D341Med (cell line): Measurements from ENCODE around the gene GPHA2.

Experiments
- DNase-seq: peaks from one replicate; pipeline ENCODE4 v3.0.0; 2012; ENCODE audit warnings: low spot score

GPHA2 gene

DNA sequence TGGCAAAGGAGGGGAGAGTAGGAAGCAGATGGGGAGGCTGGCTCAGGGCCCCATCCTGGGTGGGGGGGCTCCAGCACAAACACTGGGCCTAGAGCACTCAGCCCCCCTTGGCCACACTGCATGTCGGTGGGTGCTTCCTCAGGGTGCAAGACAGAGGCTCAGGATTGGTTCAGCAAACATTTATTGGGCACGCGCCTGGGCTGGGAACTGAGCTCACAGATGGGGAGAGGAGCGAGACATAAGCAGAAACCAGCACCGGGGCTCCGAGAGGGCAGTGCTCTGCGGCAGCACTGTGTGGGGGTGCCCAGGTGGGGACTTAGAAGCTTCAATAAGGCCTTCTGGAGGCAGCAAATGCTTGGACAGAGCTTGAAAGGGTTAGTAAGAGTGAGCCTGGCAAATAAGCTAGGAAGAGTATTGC is 45.2 kb downstream of the GPHA2 start:
- no peak for DNase-seq

DNA sequence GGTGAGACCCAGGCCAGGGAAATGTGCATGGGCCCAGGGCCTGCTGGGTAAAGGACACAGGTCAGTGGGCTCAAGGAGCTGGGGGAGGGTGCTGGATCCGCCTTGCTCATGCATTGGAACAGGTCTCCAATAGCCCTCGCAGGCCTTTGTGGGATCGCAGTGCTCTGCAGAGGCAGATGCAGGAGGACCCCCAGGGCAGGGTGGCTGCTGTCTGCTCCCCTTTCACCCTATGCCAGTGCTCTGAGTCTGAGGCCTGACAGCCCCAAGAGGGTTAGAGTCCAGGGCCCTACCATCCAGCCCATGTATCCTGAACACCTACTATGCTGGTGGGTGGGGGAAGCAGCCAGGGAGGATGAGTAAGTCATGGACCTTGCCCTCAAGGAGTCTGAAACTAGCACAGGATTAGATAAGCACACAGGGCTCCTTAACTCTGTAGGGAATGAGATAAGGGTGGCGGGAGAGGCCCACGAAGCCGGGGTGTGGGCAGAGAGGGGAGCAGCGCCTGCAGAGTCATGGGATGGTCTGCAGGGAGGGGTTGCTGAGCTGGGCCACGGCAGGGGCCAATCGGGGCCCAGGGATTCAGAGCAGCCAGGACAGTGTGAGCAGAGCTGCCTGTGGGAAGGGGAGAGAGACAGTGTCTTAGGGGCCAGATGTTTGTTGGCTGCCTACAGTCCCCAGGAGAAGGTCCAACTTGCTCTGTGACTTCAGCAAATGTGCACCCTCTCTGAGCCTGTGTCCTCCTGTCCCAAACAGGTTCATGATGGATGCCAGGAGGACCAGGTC is 46.8 kb downstream of the GPHA2 start:
- DNase-seq = no peak

DNA sequence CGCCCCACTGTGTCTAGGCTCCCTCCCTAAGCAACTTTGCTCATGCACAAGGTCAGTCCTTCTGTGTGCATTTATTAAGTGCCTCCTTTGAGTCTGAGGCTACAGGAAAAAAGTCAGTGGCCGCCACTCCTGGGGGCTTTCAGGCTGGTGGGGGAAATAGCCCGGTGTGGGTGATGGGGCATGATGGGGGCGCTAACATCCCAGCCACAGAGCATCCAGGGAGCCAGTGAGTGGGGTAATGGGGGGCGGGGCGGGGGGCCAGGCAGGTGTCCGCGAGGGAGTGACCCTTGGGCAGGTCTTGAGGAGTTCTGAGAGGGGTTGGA is 47.3 kb downstream of the GPHA2 start:
- DNase-seq = no peak

DNA sequence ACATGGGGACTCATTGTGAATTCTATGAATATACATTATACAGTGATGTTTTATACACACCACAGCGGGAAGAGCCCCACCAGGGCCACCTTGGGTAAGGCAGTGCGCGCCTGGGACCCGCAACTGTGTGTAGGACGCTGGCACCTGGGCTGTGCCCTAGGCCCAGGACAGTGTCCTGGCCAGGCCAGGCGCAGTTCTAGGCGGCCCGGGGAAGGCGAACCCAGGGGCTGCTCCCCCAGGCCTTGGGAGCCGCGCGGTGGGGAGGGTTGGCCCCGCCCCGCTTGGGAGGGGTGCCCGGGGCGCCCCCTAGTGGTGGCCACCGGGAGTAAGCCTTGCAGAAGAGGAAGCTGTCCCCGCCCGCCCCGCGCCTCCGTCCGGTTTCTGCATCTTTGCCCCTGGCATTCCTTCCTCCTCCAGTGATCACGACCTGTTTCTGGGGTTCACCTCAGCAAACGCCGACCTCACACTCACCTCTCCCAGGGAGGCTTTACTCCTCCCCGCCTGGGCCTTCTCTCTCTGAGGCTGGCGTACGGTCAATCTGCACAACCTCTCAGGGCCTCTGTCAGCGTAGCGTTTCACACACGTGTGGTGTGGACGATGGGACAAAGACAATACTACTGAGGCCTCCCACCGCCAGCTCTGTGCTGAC is 47.8 kb downstream of the GPHA2 start:
- peak; percentile 95 for DNase-seq

DNA sequence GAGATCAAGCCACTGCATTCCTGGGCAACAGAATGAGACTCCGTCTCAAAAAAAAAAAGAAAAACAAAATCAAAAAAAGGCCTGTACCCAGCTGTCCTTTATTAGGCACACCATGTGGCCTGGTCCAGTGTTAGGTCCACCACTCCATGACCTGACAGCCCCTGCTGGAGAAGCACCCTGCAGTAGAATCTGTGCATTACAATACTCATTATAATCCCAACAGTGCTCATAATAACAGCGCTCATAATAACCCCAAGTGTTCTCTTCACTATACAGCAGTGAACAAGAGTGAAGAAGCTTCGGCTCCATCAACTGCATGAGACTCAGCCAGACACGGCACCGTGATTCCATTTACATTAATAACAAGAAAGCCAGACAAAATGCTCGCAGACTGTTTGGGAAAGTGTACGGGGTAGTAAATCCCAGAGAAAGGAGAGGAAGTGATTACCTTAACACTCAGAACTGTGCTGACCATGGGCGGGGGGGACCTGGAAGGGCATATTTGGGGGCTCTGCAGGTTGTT is 48.4 kb downstream of the GPHA2 start:
- DNase-seq = no peak

DNA sequence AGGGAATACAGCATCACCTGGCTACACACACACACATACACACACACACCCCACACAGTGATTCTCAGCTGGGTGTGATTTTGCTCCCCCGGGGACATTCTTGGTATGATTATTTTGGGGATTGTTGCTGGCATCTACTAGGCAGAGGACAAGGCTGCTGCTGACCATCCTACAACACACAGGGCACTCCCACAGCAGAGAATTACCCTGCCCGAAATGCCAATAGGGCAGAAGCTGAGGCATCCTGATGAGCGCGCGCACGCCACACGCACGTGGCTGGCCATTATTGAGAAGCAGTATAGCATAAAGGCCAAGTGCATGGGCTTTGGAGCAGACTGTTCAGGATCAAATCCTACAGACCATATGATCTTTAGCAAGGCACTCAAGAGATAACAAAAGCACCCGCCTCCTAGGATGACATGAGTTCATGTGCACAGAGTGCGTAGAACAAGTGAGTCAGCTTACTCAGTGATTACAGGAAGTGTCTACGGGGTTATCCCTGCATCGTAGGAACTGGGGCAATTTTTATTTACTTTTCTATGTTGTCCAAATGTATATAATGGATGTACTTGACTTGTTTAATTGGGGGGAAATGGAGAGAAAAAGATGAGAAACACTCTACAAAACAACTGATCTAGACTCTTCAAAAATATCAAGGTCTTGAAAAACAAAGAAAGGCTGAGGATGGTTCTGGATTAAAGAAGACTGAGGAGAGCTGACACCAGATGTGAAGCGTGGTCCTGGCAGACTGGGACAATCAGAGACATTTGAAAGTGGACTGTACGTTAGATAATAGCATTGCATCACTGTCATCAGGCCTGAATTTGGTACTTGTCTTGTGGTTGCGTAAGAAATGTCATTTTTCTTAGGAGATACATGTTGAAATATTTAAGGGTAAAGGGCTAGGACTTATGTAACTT is 50.1 kb downstream of the GPHA2 start:
- no peak for DNase-seq
